Measurements from ENCODE around the gene PSD4.

PSD4 gene

DNA sequence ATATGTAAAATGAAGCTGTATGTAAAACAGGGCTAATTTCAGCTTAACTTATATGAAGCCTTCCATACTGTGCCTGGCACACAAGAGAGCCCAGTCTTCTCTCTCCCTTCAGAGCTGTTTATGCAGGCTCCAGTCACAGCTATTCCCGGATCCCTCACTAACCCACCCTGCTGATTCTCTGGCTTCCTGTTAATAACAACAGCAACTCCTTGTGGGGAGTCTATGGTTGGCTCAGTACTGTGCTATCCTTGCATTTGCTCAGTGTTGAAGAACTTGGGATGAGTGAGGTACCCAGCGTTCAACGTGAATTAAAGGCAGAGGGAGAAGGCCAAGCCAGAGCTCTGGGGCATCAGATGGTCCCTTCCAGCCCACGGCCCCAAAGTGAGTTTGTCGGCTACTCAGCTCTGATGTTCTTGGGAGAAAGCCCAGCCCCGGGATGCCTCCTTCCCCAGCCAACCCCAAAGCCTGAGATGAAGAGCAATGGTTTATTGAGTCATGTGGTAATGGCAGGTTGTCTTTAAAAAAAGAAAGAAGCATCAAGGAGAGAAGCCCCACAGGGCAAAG is 43.2 kb downstream of the PSD4 start:
- TF ChIP-seq, protein P1, sequence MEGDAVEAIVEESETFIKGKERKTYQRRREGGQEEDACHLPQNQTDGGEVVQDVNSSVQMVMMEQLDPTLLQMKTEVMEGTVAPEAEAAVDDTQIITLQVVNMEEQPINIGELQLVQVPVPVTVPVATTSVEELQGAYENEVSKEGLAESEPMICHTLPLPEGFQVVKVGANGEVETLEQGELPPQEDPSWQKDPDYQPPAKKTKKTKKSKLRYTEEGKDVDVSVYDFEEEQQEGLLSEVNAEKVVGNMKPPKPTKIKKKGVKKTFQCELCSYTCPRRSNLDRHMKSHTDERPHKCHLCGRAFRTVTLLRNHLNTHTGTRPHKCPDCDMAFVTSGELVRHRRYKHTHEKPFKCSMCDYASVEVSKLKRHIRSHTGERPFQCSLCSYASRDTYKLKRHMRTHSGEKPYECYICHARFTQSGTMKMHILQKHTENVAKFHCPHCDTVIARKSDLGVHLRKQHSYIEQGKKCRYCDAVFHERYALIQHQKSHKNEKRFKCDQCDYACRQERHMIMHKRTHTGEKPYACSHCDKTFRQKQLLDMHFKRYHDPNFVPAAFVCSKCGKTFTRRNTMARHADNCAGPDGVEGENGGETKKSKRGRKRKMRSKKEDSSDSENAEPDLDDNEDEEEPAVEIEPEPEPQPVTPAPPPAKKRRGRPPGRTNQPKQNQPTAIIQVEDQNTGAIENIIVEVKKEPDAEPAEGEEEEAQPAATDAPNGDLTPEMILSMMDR (IDR thresholded peaks at IDR 0.05; ENCODE audit: low read depth, low read length), result no peak
- H3K4me3 ChIP-seq (ENCODE audit: low read depth, low read length), result no peak overlapping the region

DNA sequence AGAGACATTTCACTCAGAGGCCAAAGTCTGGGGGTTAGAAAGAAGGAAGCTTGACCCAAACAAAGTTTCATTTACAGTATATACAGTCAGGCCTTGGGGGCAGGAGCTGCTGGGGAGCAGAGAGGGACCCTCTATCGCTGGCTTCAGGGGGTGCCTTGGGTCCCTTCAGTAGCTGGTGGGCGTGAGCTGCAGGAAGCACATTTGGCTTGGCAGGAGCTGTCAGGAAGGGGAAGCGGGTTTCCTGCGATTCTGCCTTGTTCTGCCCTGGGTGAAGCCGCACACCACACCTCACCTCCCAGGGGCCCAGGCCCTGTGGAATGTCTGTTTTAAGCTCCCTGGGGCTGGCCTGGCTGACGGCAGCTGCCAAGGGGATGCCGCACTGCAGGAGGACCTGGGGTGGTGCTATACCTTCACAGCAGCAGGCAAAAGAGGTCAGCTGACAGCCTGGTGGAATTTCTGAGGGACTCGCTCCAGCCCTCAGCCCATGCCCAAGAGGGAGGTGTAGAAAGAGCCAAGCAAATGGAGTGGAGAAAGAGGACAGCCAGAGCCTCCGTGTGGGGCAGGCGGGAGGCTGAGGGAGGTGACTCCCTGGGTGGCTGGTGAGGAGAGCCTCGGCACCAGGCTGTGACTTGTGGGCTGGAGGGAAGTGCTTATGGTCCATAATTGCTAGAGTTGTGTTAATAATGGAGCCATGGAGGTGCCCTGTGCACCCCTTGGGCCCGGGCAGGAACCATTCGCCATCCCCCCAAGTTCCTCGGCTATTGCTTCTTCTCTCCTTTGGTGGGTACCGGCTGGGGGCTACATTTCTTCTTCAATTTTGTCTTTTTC is 43.9 kb downstream of the PSD4 start:
- H3K4me3 ChIP-seq (ENCODE audit: low read depth, low read length), result no peak overlapping the region
- TF ChIP-seq, protein P1 (IDR thresholded peaks at IDR 0.05; ENCODE audit: low read depth, low read length), result no peak

DNA sequence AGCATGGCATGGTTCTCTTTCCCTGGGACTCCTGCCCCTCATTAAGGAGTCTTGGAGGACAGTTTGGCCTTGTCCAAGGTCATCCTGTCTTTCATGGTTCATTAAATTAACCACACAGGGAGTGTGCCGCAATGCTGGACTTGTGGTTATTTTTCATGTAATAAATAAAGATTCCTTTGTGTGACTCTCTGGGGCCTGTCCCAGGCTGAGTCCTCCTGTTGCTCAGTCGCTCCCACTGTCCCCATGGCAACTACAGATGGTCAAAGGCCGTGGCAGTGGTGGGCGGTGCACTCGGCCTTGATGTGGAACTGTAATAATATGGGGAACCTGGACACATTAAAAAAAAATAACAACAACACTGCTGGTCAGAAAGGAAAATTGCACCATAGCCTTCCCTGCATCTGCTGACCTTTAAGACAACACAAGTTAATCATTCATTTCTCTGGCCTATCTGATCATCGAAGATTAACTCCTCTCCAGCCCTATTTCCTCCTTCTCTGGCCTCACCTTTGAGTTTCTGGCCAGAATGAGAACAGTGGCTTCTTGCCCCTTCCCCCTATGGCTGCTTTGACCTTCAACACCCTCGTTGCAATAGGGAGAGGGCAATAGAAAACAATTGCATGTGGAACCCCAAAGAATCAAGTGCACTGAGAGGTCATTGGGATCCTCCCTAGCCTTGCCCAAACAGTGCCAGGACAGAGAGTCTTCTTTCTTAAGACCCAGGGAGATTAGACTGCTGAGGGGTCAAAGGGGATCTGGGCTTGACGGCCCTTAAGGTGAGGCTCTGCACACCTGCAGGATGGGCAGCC is 44.7 kb downstream of the PSD4 start:
- no peak overlapping the region for H3K4me3 ChIP-seq (ENCODE audit: low read depth, low read length)
- TF ChIP-seq, protein P1 (IDR thresholded peaks at IDR 0.05; ENCODE audit: low read depth, low read length), result no peak

DNA sequence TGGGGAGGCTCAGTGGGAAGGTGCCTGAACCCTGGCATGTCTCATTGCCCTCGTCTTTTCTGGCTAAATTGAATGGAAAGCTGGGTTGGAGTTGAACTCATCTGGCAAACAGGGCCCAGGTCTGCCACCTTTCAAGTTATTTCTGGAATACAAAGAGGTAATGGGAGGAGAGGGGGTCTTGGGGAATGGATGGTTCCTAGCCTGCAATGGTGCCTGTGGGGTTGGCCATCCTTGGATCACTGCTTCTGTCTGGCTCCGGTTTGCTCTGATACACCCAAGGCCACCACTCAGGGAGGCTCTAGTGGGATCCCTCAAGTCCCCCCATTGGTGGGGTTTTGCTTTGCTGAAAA is 45.3 kb downstream of the PSD4 start:
- TF ChIP-seq, protein P1 (IDR thresholded peaks at IDR 0.05; ENCODE audit: low read depth, low read length), result no peak

DNA sequence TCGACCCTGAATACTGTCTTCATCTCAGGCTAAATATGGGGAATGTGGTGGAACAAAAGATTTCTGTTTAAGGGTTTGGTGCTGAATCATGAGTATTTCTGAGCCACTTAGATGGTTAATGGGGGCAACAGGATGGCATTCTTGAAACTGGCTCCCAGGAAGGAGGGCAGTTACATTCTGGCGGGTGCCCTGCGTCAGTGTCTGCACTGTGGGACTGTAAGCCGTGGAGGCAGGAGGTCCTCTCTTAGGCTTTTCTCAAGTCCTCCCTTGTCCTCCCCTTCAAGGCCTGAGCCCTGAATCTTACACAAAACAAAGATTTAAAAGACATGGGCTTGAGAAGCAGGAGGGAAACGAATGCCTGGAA is 45.7 kb downstream of the PSD4 start:
- H3K4me3 ChIP-seq (ENCODE audit: low read depth, low read length), result no peak overlapping the region
- TF ChIP-seq, protein P1 (IDR thresholded peaks at IDR 0.05; ENCODE audit: low read depth, low read length), result no peak

More for the DNA sequence above, 45.3 kb downstream of the PSD4 start:
- no peak overlapping the region for H3K4me3 ChIP-seq (ENCODE audit: low read depth, low read length)

DNA sequence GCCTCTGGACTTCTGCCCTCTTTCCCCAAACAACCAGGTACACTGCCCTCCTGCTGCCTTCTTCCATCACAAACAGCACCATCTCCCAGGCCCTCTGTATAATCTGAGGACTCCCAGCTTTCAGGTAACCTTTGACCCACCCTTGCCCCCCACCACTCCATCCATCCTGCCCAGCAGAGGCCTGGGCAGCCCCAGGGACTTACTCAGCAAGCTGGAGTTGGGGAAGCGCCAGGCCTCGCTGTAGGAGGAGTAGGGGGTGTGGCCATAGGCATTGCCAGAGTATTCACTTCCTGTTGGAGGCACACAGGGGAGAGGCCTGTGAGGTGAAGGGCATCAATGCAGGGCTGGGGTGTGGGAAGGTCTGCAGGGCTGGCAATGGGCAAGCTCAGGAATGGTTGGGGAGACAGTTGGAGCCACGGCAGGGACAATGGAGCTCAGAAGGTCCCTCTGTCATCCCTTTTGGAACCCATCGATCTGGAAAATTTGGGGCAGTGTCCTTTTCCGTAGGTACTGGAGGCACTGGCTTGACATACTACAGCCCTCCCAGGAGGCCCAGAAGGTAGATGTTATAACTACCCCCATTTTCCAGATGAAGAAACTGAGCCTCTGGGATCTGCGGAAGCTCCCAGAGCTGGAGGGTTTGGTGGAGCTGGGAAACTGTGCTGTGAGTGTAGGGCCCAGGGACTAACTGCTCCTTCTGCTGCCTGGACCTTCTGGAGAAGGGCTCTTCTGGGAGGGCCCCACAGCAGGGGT is 46.3 kb downstream of the PSD4 start:
- TF ChIP-seq, protein P1 (IDR thresholded peaks at IDR 0.05; ENCODE audit: low read depth, low read length), result no peak
- H3K4me3 ChIP-seq (ENCODE audit: low read depth, low read length), result no peak overlapping the region
